HG03039 (cell line): ENCODE measurements around the gene SEC14L5.
A peak's percentile ranks its signal among the peaks of the same experiment; 100 is the strongest.

Experiments
- ATAC-seq: cut with Tn5 transposase; IDR thresholded peaks from one replicate; pipeline ENCODE4 v1.9.1; 2021; ENCODE audit warnings: mild to moderate bottlenecking, moderate library complexity; ENCODE audit not compliant: unreplicated experiment

SEC14L5 gene

GRCh38 chr16:4957720-4958509, at the start of gene SEC14L5:
Gene SEC14L5 (plus strand): TSS chr16:4958330. CDS start chr16:4959324, 994 bp downstream.
- ATAC-seq = peak; percentile 61

GRCh38 chr16:4908854-4909401, 49.2 kb upstream of the SEC14L5 start:
- no peak for ATAC-seq

DNA sequence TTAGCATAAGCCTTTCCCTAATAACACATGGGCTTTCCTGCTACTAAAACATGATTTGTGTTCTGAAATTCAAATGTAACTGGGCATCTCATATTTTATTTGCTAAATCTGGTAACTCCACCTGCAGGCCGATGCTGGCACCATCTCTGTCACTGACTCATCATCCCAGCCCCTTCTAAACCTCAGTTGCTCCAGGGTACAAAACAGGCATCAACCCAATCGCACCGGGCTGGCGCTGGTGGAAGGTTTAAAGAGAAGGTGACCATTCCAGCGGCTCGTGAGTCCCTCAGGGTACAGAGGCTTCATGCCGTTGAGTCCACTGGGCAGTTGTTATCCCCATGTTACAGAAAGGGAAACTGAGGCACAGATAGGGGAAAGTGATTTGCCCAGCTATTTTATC, 48.3 kb upstream of the SEC14L5 start:
- no peak for ATAC-seq

DNA sequence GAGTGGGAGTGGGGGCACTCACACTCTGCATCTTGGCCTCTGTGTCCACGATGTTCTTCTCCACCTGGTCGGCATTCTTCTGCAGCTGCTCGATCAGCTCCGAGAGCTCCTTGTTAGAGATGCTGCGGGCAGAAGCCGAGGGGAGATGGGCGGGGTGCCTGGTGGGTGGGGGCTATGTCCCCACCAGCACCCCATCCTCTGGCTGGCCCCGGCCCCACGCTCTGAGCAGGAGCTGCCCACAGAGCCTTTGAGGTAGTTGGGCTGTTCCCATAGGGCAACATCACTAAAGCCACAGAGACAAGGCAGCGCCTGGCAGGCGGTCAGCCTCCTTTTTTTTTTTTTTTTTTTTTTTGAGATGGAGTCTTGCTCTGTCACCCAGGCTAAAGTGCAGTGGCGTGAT, 47.3 kb upstream of the SEC14L5 start:
- no peak for ATAC-seq

DNA sequence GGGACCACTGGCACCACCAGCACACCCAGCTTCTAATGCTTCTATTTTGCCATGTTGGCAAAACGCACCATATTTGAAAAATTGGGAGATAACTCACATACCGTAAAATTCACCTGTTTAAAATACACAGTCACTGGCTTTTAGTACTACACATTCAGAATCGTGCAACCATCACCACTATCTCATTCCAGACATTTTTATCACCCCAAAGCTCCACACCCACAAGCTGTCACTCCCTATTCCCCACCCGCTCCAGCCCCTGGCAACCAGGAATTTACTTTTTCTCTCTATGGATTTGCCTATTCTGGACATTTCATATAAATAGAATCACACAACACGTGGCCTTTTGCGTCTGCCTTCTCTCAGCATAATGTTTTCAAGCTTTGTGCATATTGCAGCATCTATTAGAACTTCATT, 46.2 kb upstream of the SEC14L5 start:
- ATAC-seq = no peak

DNA sequence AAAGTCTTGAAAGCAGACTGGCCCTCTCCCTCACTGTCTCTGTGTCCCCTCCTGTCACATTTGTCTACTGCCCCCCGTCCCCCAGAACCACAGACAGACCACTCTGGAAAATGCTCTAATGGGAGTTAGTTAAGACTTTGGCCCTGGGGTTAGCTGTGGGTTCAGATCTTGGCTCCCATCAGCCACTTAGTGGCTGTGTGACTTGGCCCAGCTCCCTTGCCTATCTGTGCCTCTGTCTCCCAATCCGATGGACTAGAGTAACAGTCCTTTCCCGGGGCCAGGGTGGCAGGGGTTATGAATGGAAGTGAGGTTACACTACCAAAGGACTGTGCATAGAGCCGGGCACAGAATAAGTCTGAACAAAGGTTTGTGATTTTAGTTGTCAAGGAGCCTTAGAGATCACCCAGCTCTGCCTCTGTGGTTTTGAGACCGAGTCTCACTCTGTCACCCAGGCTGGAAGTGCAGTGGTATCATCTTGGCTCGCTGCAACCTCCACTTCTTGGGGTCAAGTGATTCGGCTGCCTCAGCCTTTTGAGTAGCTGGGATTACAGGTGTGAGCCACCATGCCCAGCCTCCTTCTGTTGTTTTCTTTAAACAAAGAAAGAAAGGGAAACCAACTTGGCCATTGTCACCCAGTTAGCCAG, 44.9 kb upstream of the SEC14L5 start:
- no peak for ATAC-seq

- ATAC-seq = no peak
These were observed 44.2 kb upstream of the SEC14L5 start for GRCh38 chr16:4913774-4914525.

- no peak for ATAC-seq
These were observed 43.5 kb upstream of the SEC14L5 start for GRCh38 chr16:4914528-4915225.

- no peak for ATAC-seq
These were observed 42.8 kb upstream of the SEC14L5 start for GRCh38 chr16:4915226-4915761.

DNA sequence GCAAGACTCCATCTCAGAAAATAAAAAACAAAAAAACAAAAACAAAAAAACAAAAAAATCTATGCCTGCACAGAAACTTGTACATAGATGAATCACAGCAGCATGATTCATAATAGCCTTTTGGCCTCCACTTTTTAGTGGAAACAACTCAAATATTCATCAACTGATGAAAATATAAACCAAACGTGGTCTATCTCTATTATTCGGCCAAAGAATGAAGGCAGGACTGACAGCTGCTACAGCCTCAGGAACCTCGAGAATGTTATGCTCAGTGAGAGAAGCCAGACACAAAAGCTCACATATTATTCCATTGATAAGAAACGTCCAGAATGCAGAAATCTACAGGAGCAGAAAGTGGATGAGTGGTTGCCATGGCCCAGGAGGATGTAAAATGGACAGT, 41.0 kb upstream of the SEC14L5 start:
- no peak for ATAC-seq

GRCh38 chr16:4918781-4919251, 39.3 kb upstream of the SEC14L5 start:
- ATAC-seq = no peak

DNA sequence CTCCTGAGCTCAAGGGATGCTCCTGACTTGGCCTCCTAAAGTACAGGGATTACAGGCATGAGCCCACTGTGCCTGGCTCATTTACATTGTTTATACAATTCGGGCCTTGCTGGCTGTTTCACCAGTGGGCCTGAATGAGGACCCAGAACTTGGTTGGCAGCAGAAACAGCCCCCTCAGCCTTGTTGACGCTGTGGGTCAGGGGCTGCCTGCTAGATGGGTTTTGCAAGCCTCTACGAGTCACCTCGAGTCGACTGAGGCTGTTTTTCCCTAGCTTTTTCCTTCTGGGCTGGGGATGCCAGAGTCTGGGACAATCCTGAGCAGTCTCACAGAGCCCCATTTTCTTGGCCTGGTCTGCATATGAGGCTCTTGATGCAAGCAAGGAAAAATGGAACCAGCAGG, 37.3 kb upstream of the SEC14L5 start:
- ATAC-seq = no peak

GRCh38 chr16:4922721-4923342, 35.3 kb upstream of the SEC14L5 start:
- no peak for ATAC-seq

DNA sequence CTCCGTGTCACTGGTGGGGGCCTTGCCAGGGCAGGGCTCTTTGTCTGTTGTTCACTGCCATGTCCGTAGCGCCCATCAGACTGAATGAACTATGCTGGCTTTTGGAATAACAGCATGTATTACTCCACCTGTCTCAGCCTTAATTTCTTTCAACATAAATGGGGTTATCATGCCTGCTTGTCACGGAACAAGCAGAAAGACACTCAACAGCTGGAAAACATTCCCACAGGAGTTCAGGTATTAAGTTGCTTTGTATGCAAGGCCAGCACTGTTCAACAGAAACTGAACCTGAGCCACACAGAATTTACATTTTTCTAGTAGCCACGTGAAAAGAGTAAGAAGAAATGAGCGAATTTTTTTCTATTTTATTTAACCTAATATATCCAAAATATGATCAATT, 34.3 kb upstream of the SEC14L5 start:
- ATAC-seq = no peak

DNA sequence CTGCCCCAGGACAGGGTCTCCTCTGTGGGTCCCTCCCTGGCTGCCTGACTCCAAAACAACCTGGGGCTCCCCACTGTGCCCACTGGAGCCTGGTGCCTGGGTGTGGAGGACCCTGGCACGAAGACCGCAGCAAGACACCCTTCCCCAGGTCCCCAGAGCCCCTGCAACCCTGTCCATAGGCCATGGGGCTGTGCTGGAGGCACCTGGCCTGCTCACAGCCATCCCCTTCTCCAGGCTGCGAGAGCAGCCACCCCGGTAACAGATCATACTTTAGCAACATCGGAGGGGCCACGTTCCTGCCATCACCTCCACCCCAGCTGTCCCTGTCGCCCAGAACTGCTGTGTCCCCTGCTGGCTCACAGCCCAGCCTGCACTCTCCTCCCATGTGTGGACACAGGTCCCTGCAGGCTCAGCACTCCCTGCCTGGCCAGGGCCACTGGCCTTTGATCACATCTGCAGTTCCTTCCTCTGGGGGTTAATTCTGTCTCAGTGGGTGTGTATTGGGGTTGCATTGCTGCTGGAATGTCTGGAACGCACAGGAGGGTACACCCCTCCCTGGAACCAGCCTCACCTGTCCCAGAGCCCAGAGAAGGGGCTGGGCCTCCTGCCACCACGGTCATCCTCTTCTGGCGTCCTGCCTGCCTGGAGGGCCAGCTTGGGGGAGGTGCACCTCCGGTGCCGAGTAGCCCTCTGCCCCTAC, 33.4 kb upstream of the SEC14L5 start:
- ATAC-seq = no peak

GRCh38 chr16:4925293-4925607, 32.9 kb upstream of the SEC14L5 start:
- no peak for ATAC-seq

- no peak for ATAC-seq
These were observed 32.3 kb upstream of the SEC14L5 start for GRCh38 chr16:4925791-4926190.

DNA sequence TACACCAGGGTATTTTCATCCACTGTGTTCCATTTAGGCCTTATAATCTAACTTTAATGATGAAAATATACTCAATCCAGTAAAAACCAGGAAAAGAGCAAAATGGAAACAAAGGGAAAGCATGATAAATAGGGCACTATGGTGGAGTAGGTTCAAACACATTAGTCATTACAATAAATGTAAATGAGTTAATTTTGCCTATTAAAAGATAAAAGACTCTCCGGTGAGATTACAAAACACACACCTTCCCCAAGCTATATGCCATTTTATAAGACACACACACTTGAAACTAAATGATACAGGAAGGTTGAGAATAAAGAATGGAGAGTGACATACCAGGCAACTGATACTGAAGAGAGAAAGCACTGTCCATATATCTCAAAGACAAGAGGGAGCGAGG, 31.2 kb upstream of the SEC14L5 start:
- ATAC-seq = no peak

GRCh38 chr16:4927661-4928060, 30.5 kb upstream of the SEC14L5 start:
- no peak for ATAC-seq

- ATAC-seq = no peak
These were observed 29.9 kb upstream of the SEC14L5 start for GRCh38 chr16:4928227-4928626.
